K562 (cell line): Measurements from ENCODE around the gene HSPA1B. TPM values are rescaled to one million over a fixed set of nuclear protein-coding genes. Genes with fewer than 3 reads are reported as not detected.
"Not testable (repeated sequence)": the region's sequence is repeated elsewhere in the genome, so short reads cannot be mapped to it uniquely, and the experiment has no call there.

ENCODE experiments used
- E2F4 ChIP-seq: sonication (generic); formaldehyde crosslinking; IDR thresholded peaks from 2 replicates; pipeline ENCODE4 v1.8.0; 2022; ENCODE audit warnings: mild to moderate bottlenecking, low read depth, missing genetic modification reagents
- FOXO4 ChIP-seq: fragments of 450-650 bp; formaldehyde crosslinking; IDR thresholded peaks from 2 replicates; pipeline ENCODE4 v1.4.0; 2020; ENCODE audit warnings: mild to moderate bottlenecking, moderate library complexity
- HSF4 ChIP-seq: fragments of 250-450 bp; sonication (Bioruptor Pico); IDR thresholded peaks from 2 replicates; pipeline ENCODE4 v2.1.2; 2022; ENCODE audit warnings: mild to moderate bottlenecking, moderate library complexity, borderline replicate concordance
- MYC ChIP-seq, 2 experiments: fragments of 250-450 bp in 1 of 2; sonication (Bioruptor Pico) in 1 of 2; IDR thresholded peaks; 2 replicates each; pipeline versions ENCODE4 v1.5.1 to v1.6.1; 2012 to 2021; ENCODE audit warnings: low read depth in 2 of 2, borderline replicate concordance in 1 of 2, improper control_type of control experiment in 1 of 2, low read length in 1 of 2, mild to moderate bottlenecking in 1 of 2, moderate library complexity in 1 of 2
- NKRF ChIP-seq: fragments of 450-650 bp; IDR thresholded peaks from 2 replicates; pipeline ENCODE4 v1.6.1; 2016; ENCODE audit warnings: borderline replicate concordance
- OTX1 ChIP-seq: fragments of 450-650 bp; formaldehyde crosslinking; IDR thresholded peaks from 2 replicates; pipeline ENCODE4 v1.4.0; 2022; ENCODE audit warnings: mild to moderate bottlenecking
- PML ChIP-seq: IDR thresholded peaks from 2 replicates; pipeline ENCODE4 v1.6.1; 2012; ENCODE audit warnings: low read length, inconsistent platforms
- RCOR1 ChIP-seq, 2 experiments: IDR thresholded peaks; 2 replicates each; pipeline ENCODE4 v1.6.1; 2012; ENCODE audit warnings: low read depth in 2 of 2, low read length in 2 of 2, borderline replicate concordance in 1 of 2, improper control_type of control experiment in 1 of 2
- SMARCA5 ChIP-seq: fragments of 450-650 bp; IDR thresholded peaks from 2 replicates; pipeline ENCODE4 v1.6.1; 2016
- TCF15 ChIP-seq: fragments of 250-450 bp; sonication (Bioruptor Pico); IDR thresholded peaks from 2 replicates; pipeline ENCODE4 v1.8.0; 2022; ENCODE audit warnings: moderate library complexity, mild to moderate bottlenecking, inconsistent platforms
- TSC22D4 ChIP-seq: fragments of 450-650 bp; IDR thresholded peaks from 2 replicates; pipeline ENCODE4 v1.6.1; 2016; ENCODE audit warnings: missing genetic modification characterization, missing biosample characterization, control low read depth
- ZBTB26 ChIP-seq: fragments of 450-650 bp; formaldehyde crosslinking; IDR thresholded peaks from 2 replicates; pipeline ENCODE4 v1.4.0; 2022; ENCODE audit warnings: missing genetic modification characterization
- ZBTB33 ChIP-seq: sonication (generic); formaldehyde crosslinking; IDR thresholded peaks from 2 replicates; pipeline ENCODE4 v1.8.1; 2023; ENCODE audit warnings: mild to moderate bottlenecking, missing genetic modification reagents
- ZFP1 ChIP-seq: fragments of 450-650 bp; formaldehyde crosslinking; IDR thresholded peaks from 2 replicates; pipeline ENCODE4 v1.4.0; 2020; ENCODE audit warnings: mild to moderate bottlenecking, mixed read lengths
- polyA plus RNA-seq, 8 experiments: library from polyadenylated mRNA; depleted of rRNA in 4 of 8; stranded (reverse) in 5 of 8; unstranded in 3 of 8; fragments of >200 nt; fragmentation: Nextera tagmentation in 2 of 8; fragmentation: Illumina TruSeq in 1 of 8; extraction: Ambion mirVana in 2 of 8; extraction: Trizol in 1 of 8; gene quantifications; 2 replicates each; pipeline versions ENCODE4 v1.2.1 to v1.2.3, GENCODE V29; 2011 to 2014; ENCODE audit warnings: inconsistent platforms in 1 of 8, missing spikeins in 1 of 8
- total RNA-seq, 7 experiments: library from RNA; depleted of rRNA in 6 of 7; stranded (reverse); fragments of >200 nt in 6 of 7; fragmentation: Illumina TruSeq in 2 of 7; extraction: Trizol in 2 of 7; gene quantifications; 2 replicates each; pipeline versions ENCODE4 v1.2.1 to v1.2.3, GENCODE V29; 2011 to 2021; ENCODE audit warnings: low replicate concordance in 1 of 7

Gene HSPA1B
- total and polyA plus RNA-seq, 9 of the 15 experiments (the other 6 are each of a cell fraction or from before 2014, with no cell fraction given): 0.27 to 227 (median 51.2) TPM

- TF ChIP-seq MYC (IDR thresholded peaks at IDR 0.05; ENCODE audit: low read depth, low read length): not testable (repeated sequence)
- TF ChIP-seq MYC (CRISPR knock-in tag; IDR thresholded peaks at IDR 0.05; ENCODE audit: borderline replicate concordance, low read depth): peak; percentile 7; the same call in 1 of the 2 replicates
- TF ChIP-seq HSF4 (CRISPR knock-in tag): peak; percentile 70; the same call in 1 of the 2 replicates
- TF ChIP-seq FOXO4 (CRISPR knock-in tag): peak; percentile 79; the same call in 1 of the 2 replicates
- TF ChIP-seq E2F4 (CRISPR knock-in tag): peak; percentile 77; the same call in 1 of the 2 replicates
- peak in 1 of 2 experiments; percentile 36; a peak in 1 of 4 replicates for TF ChIP-seq RCOR1 (IDR thresholded peaks at IDR 0.05; ENCODE audit: borderline replicate concordance in 1 of 2, low read depth in 2 of 2, low read length in 2 of 2)
- 0 out of 2 replicates have a peak, but pooled peaks have one; percentile 9 for TF ChIP-seq TSC22D4 (tag)
- peak; percentile 4; the same call in 1 of the 2 replicates for TF ChIP-seq TCF15 (CRISPR knock-in tag)
- TF ChIP-seq NKRF: peak; percentile 52; the same call in 1 of the 2 replicates
- peak; percentile 76; the same call in 1 of the 2 replicates for TF ChIP-seq SMARCA5
- peak; percentile 46; the same call in 1 of the 2 replicates for TF ChIP-seq OTX1 (CRISPR knock-in tag)
- TF ChIP-seq ZBTB33 (CRISPR knock-in tag): 0 out of 2 replicates have a peak, but pooled peaks have one; percentile 10
- TF ChIP-seq PML: peak; percentile 61; the same call in 1 of the 2 replicates
- TF ChIP-seq ZBTB26: 0 out of 2 replicates have a peak, but pooled peaks have one; percentile 30
- peak; percentile 44 for TF ChIP-seq ZFP1 (CRISPR knock-in tag)
Measured at GRCh38 chr6:31817929-31818511, 9.5 kb upstream of the HSPA1B start (continued).
